HG02798 (cell line): ENCODE measurements around the gene KIF18B.
A peak's percentile ranks its signal among the peaks of the same experiment; 100 is the strongest.

Experiments used
- ATAC-seq: cut with Tn5 transposase; IDR thresholded peaks from one replicate; pipeline ENCODE4 v1.9.1; 2021; ENCODE audit warnings: mild to moderate bottlenecking; ENCODE audit not compliant: unreplicated experiment, poor library complexity

The KIF18B gene

GRCh38 chr17:44921122-44921882 is 26.3 kb downstream of the KIF18B start:
- no peak for ATAC-seq

- ATAC-seq: no peak
Observed at GRCh38 chr17:44920565-44920940, 27.0 kb downstream of the KIF18B start.

GRCh38 chr17:44919885-44920564 is 27.5 kb downstream of the KIF18B start:
- ATAC-seq: peak; percentile 82

- no peak for ATAC-seq
Observed at GRCh38 chr17:44919411-44919810, 28.2 kb downstream of the KIF18B start.

GRCh38 chr17:44918006-44918405 is 29.6 kb downstream of the KIF18B start:
- ATAC-seq: no peak

GRCh38 chr17:44917456-44917855 is 30.1 kb downstream of the KIF18B start:
- ATAC-seq: no peak

- ATAC-seq: no peak
Observed at GRCh38 chr17:44916781-44917241, 30.8 kb downstream of the KIF18B start.

- ATAC-seq: no peak
Observed at GRCh38 chr17:44915862-44916780, 31.5 kb downstream of the KIF18B start.

GRCh38 chr17:44915321-44915726 is 32.2 kb downstream of the KIF18B start, which contains the start of gene GFAP:
Gene GFAP, minus strand, starts transcription at chr17:44915500. Its CDS starts 14 bp downstream, at chr17:44915486.
- ATAC-seq: no peak

- ATAC-seq: no peak
Observed at GRCh38 chr17:44914698-44915271, 32.8 kb downstream of the KIF18B start.

- no peak for ATAC-seq
Observed at GRCh38 chr17:44914148-44914547, 33.4 kb downstream of the KIF18B start.

- no peak for ATAC-seq
Observed at GRCh38 chr17:44913676-44914075, 33.9 kb downstream of the KIF18B start.

GRCh38 chr17:44912763-44913544 is 34.6 kb downstream of the KIF18B start:
- ATAC-seq: no peak

- ATAC-seq: no peak
Observed at GRCh38 chr17:44911133-44912001, 36.2 kb downstream of the KIF18B start.

GRCh38 chr17:44910231-44911106 is 37.1 kb downstream of the KIF18B start:
- no peak for ATAC-seq

GRCh38 chr17:44909681-44910144 is 37.9 kb downstream of the KIF18B start:
- no peak for ATAC-seq

- no peak for ATAC-seq
Observed at GRCh38 chr17:44908761-44909326, 38.7 kb downstream of the KIF18B start.
